GDM1 (cell line): ENCODE data around the gene MTRFR.

Experiments
- DNase-seq: peaks from one replicate; lab custom pipeline; 2025; lab: John Stamatoyannopoulos, UW

Gene MTRFR

DNA sequence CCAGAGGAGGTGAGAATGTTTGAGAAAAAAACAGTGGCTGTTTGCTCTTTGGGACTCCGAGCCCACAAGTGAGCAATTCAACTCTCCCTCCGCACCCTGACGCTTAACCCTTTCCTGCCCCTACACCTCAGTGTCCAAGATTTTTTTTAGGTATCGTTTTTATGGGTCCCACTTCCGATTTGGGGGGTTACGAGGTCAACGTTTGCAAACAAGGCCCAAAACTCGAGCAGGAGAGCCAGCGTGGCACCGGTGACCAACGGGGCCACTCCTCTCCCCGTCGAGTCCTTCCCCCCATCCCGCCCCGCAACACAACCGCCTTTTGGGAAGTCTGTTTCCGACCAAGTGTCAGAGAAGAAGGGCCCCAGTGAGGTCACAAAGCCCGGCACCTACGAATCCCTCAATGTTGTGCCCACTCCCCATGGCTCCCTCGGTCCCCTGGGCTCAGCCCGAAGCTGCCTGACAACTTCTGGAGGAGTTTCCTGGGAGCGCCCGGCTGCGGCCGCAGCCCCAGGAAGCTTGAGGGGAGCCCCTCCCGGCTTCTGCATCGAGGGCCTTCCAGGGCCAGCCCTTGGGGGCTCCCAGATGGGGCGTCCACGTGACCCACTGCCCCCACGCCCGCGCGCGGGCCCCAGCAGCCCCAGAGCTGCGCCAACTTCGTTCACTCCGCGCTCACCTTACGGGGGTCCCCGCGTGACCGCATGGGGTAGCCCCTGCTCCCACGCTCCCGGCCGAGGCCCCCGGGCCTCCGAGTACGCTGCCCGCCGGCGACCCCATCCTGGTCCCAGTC is 37.2 kb downstream of the MTRFR start:
- no peak for DNase-seq

DNA sequence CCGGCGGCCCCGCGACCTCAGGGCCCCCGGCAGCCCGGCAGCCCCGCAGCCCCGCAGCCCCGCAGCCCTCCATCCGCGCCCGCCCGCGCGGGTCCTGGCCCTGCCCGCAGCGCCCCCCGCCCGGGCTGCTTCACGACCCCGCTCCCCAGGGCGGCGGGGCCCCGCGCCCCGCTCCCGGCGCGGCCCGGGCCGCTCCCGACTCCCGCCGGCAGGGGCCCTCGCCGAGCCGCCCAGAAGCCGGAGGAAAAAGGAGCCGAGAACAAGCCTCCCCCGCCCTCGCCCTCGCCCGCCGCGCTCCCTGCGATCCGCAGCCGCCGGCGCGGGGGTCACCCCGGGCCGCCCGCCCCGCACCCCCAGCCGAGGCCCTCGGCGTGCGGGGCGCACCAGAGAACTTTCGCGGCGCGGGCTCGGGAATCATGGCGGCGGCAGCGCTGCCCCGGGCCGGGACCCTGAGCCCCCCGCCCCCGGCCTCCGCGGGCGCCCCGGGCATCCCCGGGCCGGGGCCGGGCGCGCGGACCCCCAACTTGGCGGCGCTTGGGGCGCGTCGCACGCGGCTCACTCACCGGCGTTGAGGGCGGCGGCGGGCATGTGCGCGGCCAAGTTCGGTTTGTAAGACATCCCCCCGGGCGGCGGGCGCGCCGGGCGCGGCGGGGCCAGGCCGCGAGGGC is 37.9 kb downstream of the MTRFR start:
- DNase-seq: peak; percentile 55

DNA sequence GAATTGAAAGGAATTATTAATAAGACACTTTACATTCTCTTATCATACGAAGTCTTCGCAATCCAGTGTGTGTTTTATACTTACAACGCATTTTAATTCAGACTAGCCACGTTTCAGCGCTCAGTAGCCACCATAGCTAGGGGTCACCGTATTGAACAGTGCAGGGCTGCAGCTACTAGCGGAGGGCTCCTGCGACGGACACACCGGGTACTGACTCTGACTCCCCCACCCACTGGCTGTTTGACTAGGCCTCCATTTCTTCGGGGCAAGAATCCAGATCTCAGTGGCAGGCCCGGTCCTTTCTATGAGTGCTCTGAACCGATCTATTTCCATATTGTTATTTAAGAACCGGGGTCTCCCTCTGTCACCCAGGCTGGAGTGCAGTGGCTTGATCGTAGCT is 39.9 kb downstream of the MTRFR start:
- no peak for DNase-seq

DNA sequence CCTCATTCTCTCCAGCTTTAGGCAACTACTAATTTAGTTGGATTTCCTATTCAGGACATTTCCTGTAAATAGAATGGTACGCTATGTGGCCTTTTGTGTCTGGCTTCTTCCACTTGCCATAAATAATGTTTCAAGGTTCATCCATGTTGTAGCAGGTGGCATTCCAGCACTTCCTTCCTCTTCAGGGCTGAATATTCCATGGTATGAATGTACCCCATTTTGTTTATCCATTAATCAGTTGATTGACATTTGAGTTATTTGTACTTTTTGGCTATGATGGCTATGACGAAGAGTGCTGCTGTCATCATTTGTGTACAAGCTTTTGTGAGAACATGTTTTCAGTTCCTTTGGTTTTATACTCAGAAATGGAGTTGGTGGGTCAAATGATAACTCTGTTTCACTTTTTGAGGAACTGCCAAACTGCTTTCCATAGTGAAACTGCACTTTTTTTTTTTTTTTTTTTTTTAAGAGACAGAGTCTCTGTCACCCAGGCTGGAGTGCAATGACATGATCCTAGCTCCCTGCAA is 44.9 kb downstream of the MTRFR start:
- DNase-seq: peak; percentile 32

DNA sequence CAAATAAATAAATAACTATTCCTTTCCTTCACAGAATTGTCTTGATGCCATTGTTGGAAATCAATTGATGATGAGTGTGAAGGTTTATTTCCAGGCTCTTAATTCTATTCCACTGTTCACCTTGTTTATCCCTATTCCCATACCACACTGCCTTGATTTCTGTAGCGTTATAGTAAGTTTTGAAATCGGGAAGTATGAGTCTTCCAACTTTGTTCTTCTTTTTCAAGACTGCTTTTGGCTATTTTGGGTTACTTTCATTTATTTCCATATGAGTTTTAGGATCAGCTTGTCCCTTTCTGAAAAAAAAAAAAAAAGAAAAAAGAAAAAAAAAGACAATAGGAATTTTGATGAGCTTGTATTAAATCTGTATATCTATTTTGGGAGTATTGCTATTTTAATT is 47.7 kb downstream of the MTRFR start:
- DNase-seq: no peak

DNA sequence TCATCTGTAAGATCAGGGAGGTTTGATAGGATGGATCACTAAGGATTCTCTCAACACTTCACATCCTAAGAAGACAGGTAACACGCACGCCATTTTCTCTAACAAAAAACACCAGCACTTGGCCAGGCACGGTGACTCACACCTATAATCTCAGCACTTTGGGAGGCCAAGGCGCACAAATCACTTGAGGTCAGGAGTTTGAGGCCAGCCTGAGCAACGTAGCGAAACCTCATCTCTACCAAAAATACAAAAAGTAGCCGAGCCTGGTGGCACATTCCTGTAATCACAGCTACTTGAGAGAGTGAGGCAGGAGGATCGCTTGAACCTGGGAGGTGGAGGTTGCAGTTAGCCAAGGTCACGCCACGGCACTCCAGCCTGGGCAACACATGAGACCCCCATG is 48.9 kb downstream of the MTRFR start:
- DNase-seq: no peak

DNA sequence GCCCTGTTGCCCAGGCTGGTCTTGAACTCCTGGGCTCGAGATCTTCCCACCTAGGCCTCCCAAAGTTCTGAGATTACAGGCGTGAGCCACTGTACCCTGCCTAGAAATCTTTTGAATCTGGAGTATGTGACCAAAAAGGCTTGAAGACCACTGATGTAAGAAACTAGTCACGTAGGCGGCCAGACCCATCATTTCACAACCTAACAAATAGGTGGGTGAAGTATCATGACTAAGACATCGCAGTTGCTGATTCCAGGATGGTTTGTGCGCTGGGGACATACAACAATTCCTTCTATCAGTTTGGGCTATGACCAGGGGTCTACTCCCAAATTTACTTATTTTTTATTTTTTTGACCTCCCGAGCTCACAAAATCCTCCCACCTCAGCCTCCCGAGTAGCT is 50.2 kb downstream of the MTRFR start:
- no peak for DNase-seq

DNA sequence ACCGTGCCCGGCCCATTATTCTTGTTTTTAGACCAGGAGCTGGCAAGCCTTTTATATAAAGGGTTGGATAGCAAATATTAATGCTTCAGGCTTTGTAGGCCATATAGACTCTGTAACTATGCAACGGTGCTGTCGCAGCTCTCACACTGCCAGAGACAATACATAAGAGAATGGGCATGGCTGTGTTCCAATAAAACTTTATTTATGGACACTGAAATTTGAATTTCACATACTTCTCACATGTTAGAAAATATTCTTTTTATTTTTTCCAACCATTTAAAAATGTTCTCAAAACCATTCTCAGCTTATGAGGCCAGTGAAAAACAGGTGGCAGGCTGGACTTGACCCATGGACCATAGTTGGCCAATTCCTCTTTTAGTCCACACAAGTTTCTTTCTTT is 51.4 kb downstream of the MTRFR start:
- no peak for DNase-seq

DNA sequence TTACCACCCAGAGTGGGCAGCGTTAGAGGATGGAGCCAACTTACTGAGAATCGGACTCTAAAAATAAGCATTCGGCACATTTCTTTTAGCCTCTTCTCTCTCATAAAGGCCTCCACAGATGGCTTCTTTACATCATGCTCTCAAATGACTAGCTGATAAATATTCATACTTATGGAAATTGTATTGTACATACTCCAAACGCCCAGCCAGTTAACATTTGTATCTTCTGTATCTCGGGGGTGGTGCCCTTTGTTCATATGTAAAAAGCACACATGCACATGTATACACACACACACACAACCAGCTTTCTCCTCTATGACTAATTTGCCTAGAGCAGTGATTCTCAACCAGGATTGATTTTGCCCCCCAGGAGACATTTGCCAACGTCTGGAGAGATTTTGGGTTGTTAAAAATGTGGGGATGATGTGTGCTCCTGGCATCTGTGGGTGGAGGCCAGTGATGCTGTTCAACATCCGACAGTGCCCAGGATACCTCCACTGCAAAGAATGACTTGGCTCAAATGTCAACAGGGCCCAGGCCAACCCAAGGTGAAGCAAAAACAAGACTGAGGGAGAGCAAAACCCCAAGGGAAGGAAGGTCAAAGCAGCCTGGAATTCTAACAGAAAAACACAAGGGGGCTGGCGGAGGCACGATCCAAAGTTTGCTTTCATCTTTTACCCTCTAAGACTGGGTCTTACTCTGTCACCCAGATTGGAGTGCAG is 53.6 kb downstream of the MTRFR start:
- DNase-seq: no peak

DNA sequence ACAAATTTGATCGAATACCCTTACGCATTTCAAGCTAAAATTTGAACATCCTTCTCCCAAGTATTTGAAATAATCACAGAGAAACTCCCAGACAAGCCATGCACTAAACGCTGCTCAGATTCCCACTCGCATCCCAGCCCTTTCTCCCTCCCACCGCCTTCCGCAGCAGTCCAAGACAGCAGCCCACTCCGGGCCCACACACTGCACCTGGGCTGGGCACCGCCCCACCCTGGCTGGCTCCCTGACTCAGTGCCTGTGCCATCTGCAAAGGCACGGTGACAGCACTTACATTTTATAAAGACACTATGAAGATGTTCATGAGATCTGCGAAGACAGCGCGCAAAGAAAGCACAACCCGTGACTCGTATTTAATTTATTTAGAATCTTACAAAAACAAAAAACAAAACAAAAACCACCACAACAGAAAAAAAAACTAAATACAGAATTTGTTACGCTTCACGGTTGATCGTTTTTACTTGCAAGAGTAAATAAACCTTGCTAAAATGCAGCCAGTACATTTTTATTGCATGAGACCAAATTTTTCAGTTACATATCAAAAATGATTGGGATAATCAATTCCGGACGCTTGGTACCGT is 55.6 kb downstream of the MTRFR start:
- DNase-seq: no peak

DNA sequence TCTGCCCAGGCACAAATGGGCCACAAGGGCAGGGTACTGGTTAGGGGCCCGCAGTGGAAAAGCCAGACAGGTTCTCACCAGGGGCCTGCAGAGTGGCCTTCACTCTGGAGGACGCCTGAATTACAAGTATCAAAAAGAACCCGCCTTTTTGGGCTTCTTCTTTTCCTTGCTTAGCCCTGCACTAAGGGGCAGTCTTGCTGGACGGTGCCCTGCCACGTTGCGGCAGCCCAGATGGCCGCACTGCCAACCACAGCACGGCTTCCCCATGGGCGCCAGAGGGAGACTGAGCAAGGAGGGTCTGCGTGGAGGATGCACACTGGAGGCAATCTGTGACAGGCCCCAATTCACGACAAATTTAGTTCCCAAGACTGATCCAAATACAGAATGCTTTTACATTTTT is 56.7 kb downstream of the MTRFR start:
- DNase-seq: no peak

DNA sequence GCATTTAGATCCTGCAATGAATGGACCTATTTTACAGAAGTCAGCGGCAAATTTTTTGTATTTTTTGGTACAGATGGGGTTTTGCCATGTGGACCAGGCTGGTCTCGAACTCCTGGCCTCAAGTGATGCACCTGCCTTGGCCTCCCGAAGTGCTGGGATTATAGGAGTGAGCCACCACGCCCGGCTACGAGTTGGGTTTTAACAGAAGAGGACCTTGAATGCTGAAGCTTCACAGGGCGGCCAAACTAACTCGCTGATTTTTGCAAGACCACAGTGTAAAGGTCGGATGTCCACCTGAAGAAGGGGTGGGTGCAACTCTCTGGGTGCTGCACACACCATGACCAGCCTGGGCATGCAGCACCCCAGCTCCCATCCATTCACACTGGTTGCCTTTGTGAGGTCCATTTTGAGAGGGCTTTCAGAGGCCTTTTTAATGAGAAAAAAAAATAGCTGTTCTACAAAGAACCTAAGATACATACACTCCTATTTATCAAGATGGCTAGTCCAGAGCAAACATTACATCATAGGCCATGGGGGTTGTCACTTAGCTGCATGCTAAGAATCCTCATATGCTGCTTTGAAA is 60.0 kb downstream of the MTRFR start:
- no peak for DNase-seq

DNA sequence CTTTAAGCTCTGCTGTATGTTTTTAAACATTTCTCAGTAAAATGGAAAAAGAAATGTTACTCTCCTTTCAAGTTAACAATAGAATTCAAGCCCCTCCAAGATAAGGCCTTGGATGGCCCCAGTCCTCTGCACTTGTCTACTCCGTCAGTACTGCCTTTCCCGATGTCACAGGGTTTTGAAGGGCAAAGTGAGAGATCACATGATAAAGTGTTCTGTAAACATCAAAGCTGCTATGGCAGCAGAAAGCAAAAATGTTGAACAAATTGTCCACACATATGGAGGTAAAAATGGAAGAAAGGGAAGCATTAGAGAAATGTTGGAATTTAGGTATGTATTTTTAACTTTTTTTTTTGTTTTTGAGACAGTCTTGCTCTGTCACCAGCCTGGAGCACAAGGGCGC is 71.9 kb downstream of the MTRFR start:
- DNase-seq: no peak

DNA sequence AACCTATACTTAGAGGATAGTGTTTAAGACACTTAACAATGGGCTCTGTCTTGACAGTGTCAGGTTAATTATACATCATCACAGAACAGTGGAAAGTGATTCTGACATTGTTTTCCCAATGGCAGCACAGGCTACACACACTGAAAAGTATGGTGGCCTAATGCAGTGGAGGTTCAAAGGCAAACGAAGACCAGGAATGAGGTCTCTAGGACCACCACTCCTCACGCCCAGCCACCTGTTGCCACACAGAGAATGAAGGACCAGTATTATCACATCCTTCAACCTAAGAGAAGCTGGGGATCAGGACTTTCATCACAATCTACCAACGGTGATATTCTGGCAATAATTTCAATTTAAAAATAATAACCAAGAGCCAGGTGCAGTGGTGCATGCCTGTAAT is 73.0 kb downstream of the MTRFR start:
- no peak for DNase-seq
